Omental fat pad (tissue), 4 donors: ENCODE results near the gene MAML1. TPM values are rescaled to one million over a fixed set of nuclear protein-coding genes. Genes with fewer than 3 reads are reported as not detected.

Experiments
- ATAC-seq: fragments of 150-250 bp; one replicate; pipeline ENCODE4 v1.9.1; 2016; ENCODE audit warnings: mild to moderate bottlenecking, moderate library complexity; ENCODE audit not compliant: low FRiP score
- DNase-seq: peaks from one replicate; pipeline ENCODE4 v3.0.0-alpha.2; 2019; ENCODE audit warnings: low spot score
- total RNA-seq, 4 donors: library from RNA; depleted of rRNA; stranded (reverse); fragments of >200 nt; gene quantifications; one replicate each; pipeline ENCODE4 v1.1.0, GENCODE V29; 2016
- TF ChIP-seq, protein P1 (sequence below), 3 donors: fragments of 450-650 bp; IDR thresholded peaks; one replicate each; pipeline ENCODE4 v1.5.1; 2016 to 2017; ENCODE audit warnings: antibody characterized with exemption in 3 of 3, mild to moderate bottlenecking in 3 of 3, moderate library complexity in 2 of 3

The MAML1 gene
- total RNA-seq, 4 donors from 2014 or later: 12.6 to 28.1 (median 21.1) TPM

DNA sequence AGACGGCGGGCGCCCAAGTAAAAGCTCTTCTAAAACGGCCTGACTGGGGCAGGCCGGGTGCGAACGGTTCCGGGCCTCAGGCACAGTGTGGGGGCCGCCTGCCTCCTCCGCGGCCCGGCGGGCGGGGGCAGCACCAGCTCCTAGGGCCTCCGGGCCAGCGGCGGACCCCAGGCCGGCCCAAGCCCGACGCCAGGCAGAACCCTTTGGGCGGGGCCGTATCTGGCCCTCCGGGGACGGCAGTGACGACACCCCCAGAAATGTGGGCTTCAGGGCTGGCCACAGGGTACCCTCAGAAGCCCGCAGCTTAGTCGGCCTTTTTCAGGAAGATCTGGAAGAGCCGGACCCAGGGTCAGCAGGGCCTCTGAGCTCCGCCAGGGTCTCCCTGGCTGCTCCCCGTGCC lies 65.1 kb downstream of the MAML1 start:
- TF ChIP-seq, protein P1, sequence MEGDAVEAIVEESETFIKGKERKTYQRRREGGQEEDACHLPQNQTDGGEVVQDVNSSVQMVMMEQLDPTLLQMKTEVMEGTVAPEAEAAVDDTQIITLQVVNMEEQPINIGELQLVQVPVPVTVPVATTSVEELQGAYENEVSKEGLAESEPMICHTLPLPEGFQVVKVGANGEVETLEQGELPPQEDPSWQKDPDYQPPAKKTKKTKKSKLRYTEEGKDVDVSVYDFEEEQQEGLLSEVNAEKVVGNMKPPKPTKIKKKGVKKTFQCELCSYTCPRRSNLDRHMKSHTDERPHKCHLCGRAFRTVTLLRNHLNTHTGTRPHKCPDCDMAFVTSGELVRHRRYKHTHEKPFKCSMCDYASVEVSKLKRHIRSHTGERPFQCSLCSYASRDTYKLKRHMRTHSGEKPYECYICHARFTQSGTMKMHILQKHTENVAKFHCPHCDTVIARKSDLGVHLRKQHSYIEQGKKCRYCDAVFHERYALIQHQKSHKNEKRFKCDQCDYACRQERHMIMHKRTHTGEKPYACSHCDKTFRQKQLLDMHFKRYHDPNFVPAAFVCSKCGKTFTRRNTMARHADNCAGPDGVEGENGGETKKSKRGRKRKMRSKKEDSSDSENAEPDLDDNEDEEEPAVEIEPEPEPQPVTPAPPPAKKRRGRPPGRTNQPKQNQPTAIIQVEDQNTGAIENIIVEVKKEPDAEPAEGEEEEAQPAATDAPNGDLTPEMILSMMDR (IDR thresholded peaks at IDR 0.05): no peak
- no peak for DNase-seq

DNA sequence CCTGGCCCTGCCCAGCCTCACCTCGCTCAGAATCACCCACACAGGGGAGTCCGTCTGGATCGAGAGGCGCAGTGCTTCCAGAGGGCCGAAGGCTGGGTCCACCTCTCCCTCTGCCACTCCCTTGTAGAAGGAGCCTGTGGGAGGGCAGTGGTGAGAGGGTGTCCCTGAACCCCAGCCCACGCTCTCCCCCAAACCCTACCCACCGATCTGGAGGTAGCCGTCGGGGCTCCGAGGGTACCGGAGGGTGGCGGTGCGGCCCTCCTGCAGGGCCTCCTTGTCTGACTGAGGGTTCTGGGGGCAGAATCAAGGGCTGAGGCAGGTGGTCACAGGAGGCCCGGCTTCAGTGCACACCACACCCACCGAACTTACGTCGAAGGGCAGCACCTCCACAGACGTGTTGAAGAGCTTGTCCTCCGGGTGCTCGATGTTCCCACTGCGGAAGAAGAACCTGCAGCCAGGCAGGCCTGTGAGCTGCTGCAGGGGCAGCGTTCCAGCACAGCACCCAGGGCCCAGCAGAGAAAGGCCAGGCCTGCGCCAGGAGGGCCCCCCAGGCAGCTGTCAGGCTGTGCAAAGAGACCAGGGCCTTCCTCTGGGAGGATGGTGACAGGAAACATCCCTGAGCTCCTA lies 65.6 kb downstream of the MAML1 start:
- DNase-seq: no peak
- TF ChIP-seq, protein P1 (IDR thresholded peaks at IDR 0.05): no peak
- ATAC-seq: no peak

More for the DNA sequence above, 65.1 kb downstream of the MAML1 start:
- no peak for ATAC-seq

DNA sequence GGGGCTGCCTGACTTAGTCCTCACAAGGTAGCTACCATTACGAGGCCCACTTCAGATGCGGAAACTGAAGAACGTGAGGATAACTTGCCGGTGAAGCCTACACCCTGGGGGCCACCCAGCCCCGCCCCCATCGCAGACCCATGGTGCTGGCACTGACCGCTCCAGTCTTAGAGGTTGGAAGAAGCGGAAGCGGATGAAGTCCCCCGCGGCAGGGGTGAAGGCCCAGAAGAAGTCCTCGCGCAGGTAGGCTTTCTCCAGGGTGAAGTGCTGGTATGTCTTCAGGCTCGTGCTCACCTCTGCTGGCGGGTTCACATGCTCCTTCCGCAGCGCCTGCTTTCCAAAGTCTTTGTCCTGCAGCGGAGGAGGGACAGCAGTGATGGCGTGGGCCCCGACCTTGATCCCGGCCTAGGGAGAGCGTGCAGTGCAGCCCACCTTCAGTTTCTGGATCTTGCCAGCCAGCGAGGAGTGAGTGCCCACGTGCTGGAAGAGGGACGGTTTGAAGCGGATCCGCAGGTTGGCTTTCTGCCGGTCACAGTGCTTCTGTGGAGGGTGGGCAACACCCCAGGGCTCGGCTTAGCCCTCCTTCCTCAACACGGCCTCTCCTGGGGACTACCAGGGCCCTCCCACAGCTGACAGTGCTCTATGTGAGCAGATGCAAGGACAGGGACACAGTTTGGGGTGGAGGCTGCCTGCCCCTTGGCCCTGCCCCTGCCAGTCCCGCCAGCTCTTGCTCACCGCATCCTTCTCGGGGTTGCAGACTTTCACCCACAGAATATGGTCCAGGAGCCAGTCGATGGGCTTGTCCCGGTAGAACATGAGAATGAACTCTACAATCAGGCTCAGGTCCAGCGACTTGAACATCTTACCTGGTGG lies 66.4 kb downstream of the MAML1 start:
- TF ChIP-seq, protein P1 (IDR thresholded peaks at IDR 0.05): no peak
- ATAC-seq (no peak), DNase-seq (no peak)

DNA sequence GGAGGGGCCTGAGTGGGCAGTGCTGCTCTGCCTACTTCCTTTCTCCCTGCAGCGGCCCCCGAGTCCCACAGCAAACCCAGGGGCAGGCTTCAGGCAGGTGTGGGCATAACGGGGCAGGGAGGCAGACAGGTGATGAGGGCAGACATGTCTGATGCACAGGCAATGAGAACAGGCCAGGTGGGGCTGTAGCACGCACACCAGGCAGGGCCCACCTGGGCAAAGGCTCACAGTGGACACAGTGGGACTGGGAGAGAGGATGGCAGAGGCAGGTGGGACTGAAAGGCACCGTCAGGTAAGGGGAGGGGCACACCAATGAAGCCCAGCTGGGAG lies 67.0 kb downstream of the MAML1 start:
- ATAC-seq (no peak), DNase-seq (no peak)
- TF ChIP-seq, protein P1 (IDR thresholded peaks at IDR 0.05): no peak

DNA sequence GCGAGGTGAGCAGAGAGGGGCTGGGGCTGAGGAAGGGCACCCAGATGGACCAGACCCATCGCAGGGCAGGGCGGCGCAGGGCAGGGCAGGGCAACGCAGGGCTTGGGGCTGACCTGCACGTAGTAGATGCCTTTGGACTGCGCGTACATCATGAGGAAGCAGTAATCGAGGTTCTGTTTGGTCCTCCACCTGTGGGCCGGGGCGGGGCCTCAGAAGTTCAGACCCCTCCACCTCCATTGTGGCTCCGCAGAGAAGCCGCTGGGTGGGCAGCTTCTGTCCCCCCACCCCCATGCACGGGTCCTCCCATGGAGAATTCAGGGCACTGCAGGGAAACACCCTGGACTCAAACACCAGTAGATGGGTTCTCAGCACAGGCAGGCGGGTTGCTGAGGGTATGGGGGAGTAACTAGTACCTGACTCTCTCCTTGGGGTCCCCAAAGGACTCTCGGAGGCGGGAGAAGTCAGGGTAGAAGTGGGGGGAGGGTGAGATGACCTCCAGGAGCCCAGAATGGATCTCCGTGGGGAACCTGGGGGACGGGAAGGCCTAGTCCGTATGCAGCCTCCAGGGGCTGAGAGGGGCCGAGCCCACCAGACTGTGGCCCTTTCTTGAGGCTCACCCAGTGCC lies 67.6 kb downstream of the MAML1 start:
- TF ChIP-seq, protein P1 (IDR thresholded peaks at IDR 0.05): no peak
- DNase-seq (no peak), ATAC-seq (no peak)

DNA sequence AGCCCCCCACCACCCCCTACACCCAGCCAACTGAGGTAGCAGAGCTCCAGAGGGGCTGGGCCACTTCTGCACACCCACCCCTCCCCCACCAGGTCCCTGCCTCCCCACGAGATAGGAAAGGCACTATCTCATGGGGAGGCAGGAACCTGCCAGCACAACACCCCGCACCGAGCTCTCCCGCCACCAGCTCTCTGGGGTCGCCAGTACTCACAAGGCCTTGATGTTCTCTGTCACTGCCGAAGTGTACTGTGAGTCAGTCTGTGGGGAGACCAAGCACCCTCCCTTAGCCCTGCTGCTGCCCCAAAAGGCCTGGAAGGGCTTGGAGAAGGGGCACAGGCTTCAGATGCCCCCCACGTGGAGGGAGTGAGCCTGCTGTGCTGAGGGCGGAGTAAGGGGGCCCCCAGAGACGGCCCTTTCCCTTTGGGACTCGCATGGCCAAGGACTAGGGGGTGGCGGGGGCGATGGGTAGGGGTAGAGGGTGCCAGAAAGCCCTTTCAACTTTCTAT lies 68.1 kb downstream of the MAML1 start:
- no peak for ATAC-seq
- TF ChIP-seq, protein P1 (IDR thresholded peaks at IDR 0.05): no peak

More for the DNA sequence above, 68.1 kb downstream of the MAML1 start:
- DNase-seq: no peak
